DLD1 (cell line): ENCODE results near the gene DBX1.

Experiments used
- in situ Hi-C: cut with HindIII; loops from 2 replicates; pipeline ENCODE4 v1.10.0; 2017; ENCODE audit warnings: low sequenced_read_pairs

DBX1 gene

GRCh38 chr11:20126724-20127123 is 33.6 kb downstream of the DBX1 start:
- in situ Hi-C loops = no loop called here

- in situ Hi-C loops = no loop called here
Measured at GRCh38 chr11:20125927-20126326, 34.3 kb downstream of the DBX1 start.

- in situ Hi-C loops = no loop called here
Measured at GRCh38 chr11:20122131-20122530, 38.1 kb downstream of the DBX1 start.

- in situ Hi-C loops = no loop called here
Measured at GRCh38 chr11:20120134-20120925, 39.9 kb downstream of the DBX1 start.

GRCh38 chr11:20119315-20119714 is 41.0 kb downstream of the DBX1 start:
- in situ Hi-C loops = no loop called here

- in situ Hi-C loops = no loop called here
Measured at GRCh38 chr11:20118209-20118608, 42.1 kb downstream of the DBX1 start.

GRCh38 chr11:20117291-20117690 is 43.0 kb downstream of the DBX1 start:
- in situ Hi-C loops = no loop called here

GRCh38 chr11:20116825-20117224 is 43.5 kb downstream of the DBX1 start:
- in situ Hi-C loops = no loop called here

GRCh38 chr11:20114588-20114987 is 45.7 kb downstream of the DBX1 start:
- in situ Hi-C loops = no loop called here

- in situ Hi-C loops = no loop called here
Measured at GRCh38 chr11:20113149-20113438, 47.2 kb downstream of the DBX1 start.

GRCh38 chr11:20112291-20113148 is 47.8 kb downstream of the DBX1 start:
- in situ Hi-C loops = no loop called here

GRCh38 chr11:20111871-20112270 is 48.4 kb downstream of the DBX1 start:
- in situ Hi-C loops = no loop called here

GRCh38 chr11:20110908-20111669 is 49.2 kb downstream of the DBX1 start:
- in situ Hi-C loops = no loop called here

- in situ Hi-C loops = no loop called here
Measured at GRCh38 chr11:20109731-20110445, 50.4 kb downstream of the DBX1 start.
